SU-DHL-6 (cell line): Measurements from ENCODE around the gene FHOD3.

Experiments
- H2AFZ ChIP-seq: fragments of 200-600 bp; sonication (generic); 2 replicates; pipeline ENCODE4 v1.6.1; 2014; ENCODE audit warnings: low read depth, mild to moderate bottlenecking, moderate library complexity, mixed read lengths, antibody characterized with exemption, low read length; ENCODE audit not compliant: severe bottlenecking
- H3F3A ChIP-seq: fragments of 200-600 bp; shearing (Covaris generic); 2 replicates; pipeline ENCODE4 v1.6.0; 2016; ENCODE audit warnings: antibody characterized with exemption, mild to moderate bottlenecking; ENCODE audit not compliant: insufficient read depth
- H3K27ac ChIP-seq: fragments of 200-600 bp; sonication (generic); 2 replicates; pipeline ENCODE4 v1.5.1; 2016; ENCODE audit warnings: low read depth, mild to moderate bottlenecking, low read length, moderate library complexity, mixed read lengths
- H3K27me3 ChIP-seq: fragments of 200-600 bp; sonication (generic), shearing (Covaris generic); 2 replicates; pipeline ENCODE4 v1.6.0; 2014; ENCODE audit warnings: mild to moderate bottlenecking, low read length
- H3K36me3 ChIP-seq: fragments of 200-600 bp; sonication (generic); 2 replicates; pipeline ENCODE4 v1.6.1; 2014; ENCODE audit warnings: mild to moderate bottlenecking, low read length, mixed read lengths
- H3K4me2 ChIP-seq: fragments of 300-600, 200-600 bp; shearing (Covaris generic), sonication (generic); 2 replicates; pipeline ENCODE4 v1.6.0; 2014; ENCODE audit warnings: low read length, low read depth, mild to moderate bottlenecking; ENCODE audit not compliant: poor library complexity, severe bottlenecking
- H3K4me3 ChIP-seq: fragments of 200-600 bp; sonication (generic); 2 replicates; pipeline ENCODE4 v1.5.1; 2014; ENCODE audit warnings: antibody characterized with exemption, low read length, mild to moderate bottlenecking, mixed read lengths; ENCODE audit not compliant: insufficient read depth, poor library complexity, severe bottlenecking
- H3K79me2 ChIP-seq: fragments of 200-600 bp; sonication (generic); 2 replicates; pipeline ENCODE4 v1.6.1; 2014; ENCODE audit warnings: mild to moderate bottlenecking, low read length, moderate library complexity; ENCODE audit not compliant: insufficient read depth
- H3K9ac ChIP-seq: fragments of 200-600 bp; sonication (generic); 2 replicates; pipeline ENCODE4 v1.7.0; 2014; ENCODE audit warnings: mild to moderate bottlenecking, low read length
- H3K9me2 ChIP-seq: fragments of 200-600 bp; sonication (generic); replicated peaks from 2 replicates; pipeline ENCODE4 v1.6.1; 2014; ENCODE audit warnings: low read length; ENCODE audit not compliant: insufficient read depth
- H3K9me3 ChIP-seq: fragments of 200-600 bp; sonication (generic); 2 replicates; pipeline ENCODE4 v1.6.1; 2014; ENCODE audit warnings: low read length, mixed read lengths; ENCODE audit not compliant: insufficient read depth
- H4K20me1 ChIP-seq: fragments of 200-600 bp; sonication (generic); 2 replicates; pipeline ENCODE4 v1.6.1; 2014; ENCODE audit warnings: low read depth, mild to moderate bottlenecking, antibody characterized with exemption, low read length, moderate library complexity, mixed read lengths
- CTCF ChIP-seq: fragments of 200-600 bp; sonication (generic); IDR thresholded peaks from one replicate; pipeline ENCODE4 v1.5.1; 2017; ENCODE audit warnings: antibody characterized with exemption, mild to moderate bottlenecking, low read length, moderate library complexity; ENCODE audit not compliant: insufficient read depth, poor library complexity, severe bottlenecking
- EZH2phosphoT487 ChIP-seq: fragments of 200-600 bp; sonication (generic), shearing (Covaris generic); conservative IDR thresholded peaks from 2 replicates; pipeline ENCODE4 v1.6.1; 2018; ENCODE audit warnings: mild to moderate bottlenecking, antibody characterized with exemption, low read length, moderate library complexity, mixed read lengths

FHOD3 gene

GRCh38 chr18:36525913-36526312 is 228.4 kb downstream of the FHOD3 start:
- Histone ChIP-seq H4K20me1 (no peaks in the 10 kb centered on the region), H3K27ac (no peak overlapping the region), H3K36me3 (no peaks in the 10 kb centered on the region), H3K9me3 (no peaks in the 10 kb centered on the region), H3F3A (no peaks in the 10 kb centered on the region), H3K9me2 (no peaks in the 10 kb centered on the region; the same call in 1 of the 2 replicates), H3K27me3 (no peaks in the 10 kb centered on the region; the same call in 1 of the 2 replicates), H3K4me3 (no peak overlapping the region), H3K79me2 (no peaks in the 10 kb centered on the region), H3K9ac (no peak overlapping the region), H2AFZ (no peak overlapping the region), H3K4me2 (no peak overlapping the region)
- TF ChIP-seq EZH2phosphoT487 (no peak), CTCF (no peak)

GRCh38 chr18:36526611-36527010 is 229.1 kb downstream of the FHOD3 start:
- no peaks in the 10 kb centered on the region for H3K9me2 ChIP-seq

DNA sequence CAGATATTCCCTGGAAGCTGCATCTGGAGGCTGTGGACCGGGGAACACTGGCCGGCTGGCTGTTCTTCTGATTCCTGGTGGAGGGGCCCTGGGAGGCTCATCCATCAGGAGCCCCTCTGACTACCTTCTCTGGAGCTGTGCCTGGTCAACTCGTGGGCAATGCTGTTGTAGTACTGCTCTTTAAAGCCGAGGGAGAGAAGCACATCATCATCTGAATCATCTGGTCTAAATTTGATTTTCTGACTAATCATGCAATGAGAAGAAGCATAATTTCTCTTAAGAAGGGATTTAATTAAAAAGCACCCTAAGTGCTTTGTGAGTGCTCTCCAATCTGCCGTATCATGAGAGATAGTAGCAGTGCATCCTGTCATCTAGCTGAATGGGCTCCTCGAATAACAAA is 229.5 kb downstream of the FHOD3 start:
- Histone ChIP-seq H4K20me1 (no peaks in the 10 kb centered on the region), H3K4me2 (no peak overlapping the region), H2AFZ (no peak overlapping the region), H3K9me2 (no peaks in the 10 kb centered on the region), H3K79me2 (no peaks in the 10 kb centered on the region), H3K9me3 (no peaks in the 10 kb centered on the region), H3F3A (no peaks in the 10 kb centered on the region), H3K36me3 (no peaks in the 10 kb centered on the region), H3K27ac (no peak overlapping the region), H3K9ac (no peak overlapping the region), H3K27me3 (no peaks in the 10 kb centered on the region), H3K4me3 (no peak overlapping the region)
- TF ChIP-seq CTCF (no peak), EZH2phosphoT487 (no peak)

More at GRCh38 chr18:36526611-36527010, 229.1 kb downstream of the FHOD3 start:
- H2AFZ ChIP-seq, result no peak overlapping the region
- H3K27ac ChIP-seq, result no peak overlapping the region
- no peak overlapping the region for H3K4me3 ChIP-seq
- H4K20me1 ChIP-seq, result no peaks in the 10 kb centered on the region
- no peaks in the 10 kb centered on the region for H3K9me3 ChIP-seq
- TF ChIP-seq CTCF, result no peak
- TF ChIP-seq EZH2phosphoT487, result no peak
- no peaks in the 10 kb centered on the region for H3F3A ChIP-seq
- no peaks in the 10 kb centered on the region; the same call in 1 of the 2 replicates for H3K27me3 ChIP-seq
- no peak overlapping the region for H3K9ac ChIP-seq
- no peaks in the 10 kb centered on the region for H3K36me3 ChIP-seq
- H3K79me2 ChIP-seq, result no peaks in the 10 kb centered on the region
- no peak overlapping the region for H3K4me2 ChIP-seq
